Fibroblast of lung (primary cell): ENCODE results near the gene CMSS1. TPM values are rescaled to one million over a fixed set of nuclear protein-coding genes. Genes with fewer than 3 reads are reported as not detected.

Source experiments
- DNase-seq, 2 donors: peaks; one replicate each; pipeline versions ENCODE4 v3.0.0 to v3.0.0-alpha.2; 2010; ENCODE audit warnings: low read depth in 2 of 2
- H2AFZ ChIP-seq: 2 replicates; pipeline ENCODE4 v1.5.1; 2012; ENCODE audit warnings: low read length, control low read depth, inconsistent platforms
- H3K27ac ChIP-seq: 2 replicates; pipeline ENCODE4 v1.5.1; 2011; ENCODE audit warnings: low read length, control low read depth; ENCODE audit not compliant: insufficient read depth
- H3K27me3 ChIP-seq: 2 replicates; pipeline ENCODE4 v1.5.1; 2011; ENCODE audit warnings: mild to moderate bottlenecking, low read length; ENCODE audit not compliant: control insufficient read depth, insufficient read depth
- H3K36me3 ChIP-seq: 2 replicates; pipeline ENCODE4 v1.5.1; 2011; ENCODE audit warnings: low read length; ENCODE audit not compliant: control insufficient read depth, insufficient read depth
- H3K4me1 ChIP-seq: 2 replicates; pipeline ENCODE4 v1.5.1; 2011; ENCODE audit warnings: low read length; ENCODE audit not compliant: control insufficient read depth, insufficient read depth; ENCODE audit errors: extremely low read depth
- H3K4me2 ChIP-seq: 2 replicates; pipeline ENCODE4 v1.5.1; 2011; ENCODE audit warnings: low read length, control low read depth; ENCODE audit not compliant: insufficient read depth; ENCODE audit errors: extremely low read depth
- H3K4me3 ChIP-seq, 4 experiments: fragments of 200-600 bp in 1 of 4; sonication (generic) in 1 of 4; replicated peaks in 1 of 4; 2 replicates each; pipeline ENCODE4 v1.5.1; 2011 to 2016; ENCODE audit warnings: low read length in 4 of 4, low read depth in 3 of 4, mild to moderate bottlenecking in 3 of 4, control low read depth in 2 of 4, inconsistent platforms in 1 of 4, mixed read lengths in 1 of 4; ENCODE audit not compliant: insufficient read depth in 1 of 4; ENCODE audit errors: control extremely low read depth in 1 of 4
- H3K79me2 ChIP-seq: 2 replicates; pipeline ENCODE4 v1.5.1; 2012; ENCODE audit warnings: mild to moderate bottlenecking, low read length, inconsistent platforms; ENCODE audit not compliant: control insufficient read depth, insufficient read depth
- H3K9ac ChIP-seq: 2 replicates; pipeline ENCODE4 v1.5.1; 2011; ENCODE audit warnings: mild to moderate bottlenecking, low read length, control low read depth; ENCODE audit not compliant: insufficient read depth
- H3K9me3 ChIP-seq: 2 replicates; pipeline ENCODE4 v1.5.1; 2012; ENCODE audit warnings: low read depth, low read length; ENCODE audit not compliant: control insufficient read depth, insufficient read depth
- H4K20me1 ChIP-seq: 2 replicates; pipeline ENCODE4 v1.5.1; 2011; ENCODE audit warnings: low read length; ENCODE audit not compliant: control insufficient read depth, insufficient read depth; ENCODE audit errors: extremely low read depth
- EZH2 ChIP-seq: IDR thresholded peaks from 2 replicates; pipeline ENCODE4 v1.5.1; 2012; ENCODE audit warnings: low read length, control low read depth, mild to moderate bottlenecking; ENCODE audit errors: missing control alignments
- polyA plus RNA-seq, 2 donors: library from polyadenylated mRNA; depleted of rRNA in 1 of 2; stranded (reverse) in 1 of 2; unstranded in 1 of 2; fragments of >200 nt; gene quantifications; 2 replicates each; pipeline ENCODE4 v1.2.1, GENCODE V29; 2011 to 2012; ENCODE audit warnings: missing spikeins in 1 of 2
- total RNA-seq: library from RNA; depleted of rRNA; stranded (reverse); fragments of >200 nt; gene quantifications from 2 replicates; pipeline ENCODE4 v1.2.1, GENCODE V29; 2014
- TF ChIP-seq, protein P1 (sequence below), 2 donors: IDR thresholded peaks in 1 of 2; conservative IDR thresholded peaks in 1 of 2; 1 replicate in 1 of 2; 2 replicates in 1 of 2; pipeline ENCODE4 v1.5.1; 2011 to 2012; ENCODE audit warnings: low read length in 2 of 2, control low read depth in 1 of 2, inconsistent platforms in 1 of 2, low read depth in 1 of 2, mild to moderate bottlenecking in 1 of 2

CMSS1 gene
- total and polyA plus RNA-seq, 2 donors (not counting 1 experiment from before 2014, with no cell fraction given) = 6.9 to 13.2 TPM

DNA sequence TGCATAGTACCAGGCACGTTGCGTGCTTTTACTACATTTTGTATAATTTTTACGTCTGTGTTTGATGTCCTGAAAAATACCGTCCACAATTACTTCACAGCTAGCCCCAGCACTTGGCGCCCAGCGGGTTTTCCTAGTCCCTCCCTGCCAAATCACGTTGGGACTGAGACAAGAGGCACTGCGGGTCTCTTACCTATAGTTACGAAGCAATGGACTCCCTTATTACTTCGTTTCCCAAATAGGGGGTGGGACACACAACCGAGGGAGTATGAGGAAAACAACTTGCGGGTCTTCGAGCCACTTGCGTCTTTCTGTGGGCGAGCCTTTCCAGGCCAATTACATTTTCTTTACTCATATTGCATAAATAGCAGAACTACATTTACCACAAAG lies 620 bp upstream of the CMSS1 start:
- Histone ChIP-seq H3K79me2 (peaks cover 9% of the 10 kb centered on the region), H3K9ac (peak overlapping the region; percentile 89), H3K27ac (peak overlapping the region; percentile 94), H3K4me1 (peaks cover 5% of the 10 kb centered on the region), H3K9me3 (no peaks in the 10 kb centered on the region), H4K20me1 (no peaks in the 10 kb centered on the region), H3K27me3 (no peaks in the 10 kb centered on the region), H3K36me3 (no peaks in the 10 kb centered on the region), H3K4me2 (peak overlapping the region; percentile 96), H3K4me3 (peak overlapping the region; percentile 67 to 97 (median 78)), H2AFZ (peak overlapping the region; percentile 94)
- no peak for DNase-seq
- TF ChIP-seq EZH2 = no peak
- TF ChIP-seq, protein P1, sequence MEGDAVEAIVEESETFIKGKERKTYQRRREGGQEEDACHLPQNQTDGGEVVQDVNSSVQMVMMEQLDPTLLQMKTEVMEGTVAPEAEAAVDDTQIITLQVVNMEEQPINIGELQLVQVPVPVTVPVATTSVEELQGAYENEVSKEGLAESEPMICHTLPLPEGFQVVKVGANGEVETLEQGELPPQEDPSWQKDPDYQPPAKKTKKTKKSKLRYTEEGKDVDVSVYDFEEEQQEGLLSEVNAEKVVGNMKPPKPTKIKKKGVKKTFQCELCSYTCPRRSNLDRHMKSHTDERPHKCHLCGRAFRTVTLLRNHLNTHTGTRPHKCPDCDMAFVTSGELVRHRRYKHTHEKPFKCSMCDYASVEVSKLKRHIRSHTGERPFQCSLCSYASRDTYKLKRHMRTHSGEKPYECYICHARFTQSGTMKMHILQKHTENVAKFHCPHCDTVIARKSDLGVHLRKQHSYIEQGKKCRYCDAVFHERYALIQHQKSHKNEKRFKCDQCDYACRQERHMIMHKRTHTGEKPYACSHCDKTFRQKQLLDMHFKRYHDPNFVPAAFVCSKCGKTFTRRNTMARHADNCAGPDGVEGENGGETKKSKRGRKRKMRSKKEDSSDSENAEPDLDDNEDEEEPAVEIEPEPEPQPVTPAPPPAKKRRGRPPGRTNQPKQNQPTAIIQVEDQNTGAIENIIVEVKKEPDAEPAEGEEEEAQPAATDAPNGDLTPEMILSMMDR (conservative IDR thresholded peaks at IDR 0.05 in 1 of 2, IDR thresholded peaks at IDR 0.05 in 1 of 2; ENCODE audit: low read depth in 1 of 2, low read length in 2 of 2) = no peak

DNA sequence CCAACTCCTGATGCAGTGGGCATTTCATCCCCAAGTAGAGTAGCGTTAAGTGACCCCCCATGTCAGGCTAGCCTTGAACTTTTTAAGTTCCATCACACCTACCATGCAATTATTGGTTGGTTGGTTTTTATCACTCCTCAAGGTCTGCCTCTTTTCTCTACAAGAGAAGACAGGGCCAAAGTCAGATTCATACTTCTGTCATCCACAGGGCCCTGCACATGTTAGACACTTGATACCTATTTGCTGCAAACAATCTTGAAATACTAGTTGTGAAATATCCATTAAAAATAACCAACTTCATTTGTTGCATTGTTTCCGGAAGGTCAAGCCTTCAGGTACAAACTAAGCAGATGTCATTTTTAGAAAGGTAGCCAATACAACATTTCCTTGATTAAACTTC lies 1.2 kb downstream of the CMSS1 start:
- Histone ChIP-seq H3K4me2 (peak overlapping the region; percentile 96), H3K36me3 (no peaks in the 10 kb centered on the region), H4K20me1 (no peaks in the 10 kb centered on the region), H3K4me1 (peaks cover 5% of the 10 kb centered on the region), H2AFZ (no peak overlapping the region), H3K79me2 (peaks cover 9% of the 10 kb centered on the region), H3K9ac (no peak overlapping the region), H3K27ac (no peak overlapping the region), H3K4me3 (peak overlapping the region in 2 of 4 experiments; percentile 75 to 97), H3K27me3 (no peaks in the 10 kb centered on the region), H3K9me3 (no peaks in the 10 kb centered on the region)
- TF ChIP-seq EZH2 = no peak
- TF ChIP-seq, protein P1 (conservative IDR thresholded peaks at IDR 0.05 in 1 of 2, IDR thresholded peaks at IDR 0.05 in 1 of 2; ENCODE audit: low read depth in 1 of 2, low read length in 2 of 2) = no peak
- no peak for DNase-seq

DNA sequence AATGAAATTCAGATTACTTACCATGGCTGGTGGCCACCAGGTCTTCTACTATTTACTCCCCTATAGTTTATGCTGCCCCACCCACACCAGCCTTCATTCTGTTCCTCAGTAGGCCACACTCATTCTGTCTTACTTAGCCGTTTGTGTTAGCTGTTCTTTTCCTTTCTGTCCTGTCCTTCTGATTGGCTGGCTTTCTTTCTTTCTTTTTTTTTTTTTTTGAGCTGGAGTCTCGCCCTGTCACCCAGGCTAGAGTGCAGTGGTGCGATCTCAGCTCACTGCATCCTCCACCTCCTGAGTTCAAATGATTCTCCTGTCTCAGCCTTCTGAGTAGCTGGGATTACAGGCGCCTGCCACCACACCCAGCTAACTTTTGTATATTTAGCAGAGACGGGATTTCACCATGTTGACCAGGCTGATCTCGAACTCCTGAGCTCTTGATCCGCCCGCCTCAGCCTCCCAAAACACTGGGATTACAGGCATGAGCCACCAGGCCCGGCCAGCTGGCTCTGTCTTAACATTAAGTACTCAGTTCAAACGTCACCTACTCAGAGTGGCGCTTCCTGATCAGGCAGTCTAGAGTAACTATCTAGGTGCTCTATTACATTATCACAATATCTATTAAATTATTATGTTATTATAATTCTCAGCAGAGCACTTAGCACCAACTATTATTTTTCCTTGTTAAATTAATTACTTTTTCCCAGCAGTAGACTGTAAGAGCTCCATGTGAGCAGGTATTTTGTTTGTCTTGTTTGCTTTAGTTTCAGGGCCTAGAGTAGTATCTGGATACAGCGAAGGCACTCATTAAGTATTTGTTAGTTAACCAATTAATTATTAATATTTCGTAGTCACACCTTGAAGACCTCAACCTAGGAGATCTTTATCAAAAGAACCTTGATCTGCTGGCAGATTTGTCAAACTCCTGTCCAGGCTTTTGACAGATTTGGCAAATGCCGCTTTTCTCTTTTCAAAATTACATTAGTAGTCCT lies 6.4 kb downstream of the CMSS1 start:
- TF ChIP-seq, protein P1 (conservative IDR thresholded peaks at IDR 0.05 in 1 of 2, IDR thresholded peaks at IDR 0.05 in 1 of 2; ENCODE audit: low read depth in 1 of 2, low read length in 2 of 2) = no peak
- no peak for TF ChIP-seq EZH2
- no peak overlapping the region for H3K4me3 ChIP-seq
- no peaks in the 10 kb centered on the region for H3K4me1 ChIP-seq
- peaks cover 8% of the 10 kb centered on the region for H3K79me2 ChIP-seq
- no peaks in the 10 kb centered on the region for H3K36me3 ChIP-seq
- no peak overlapping the region for H3K4me2 ChIP-seq
- no peak overlapping the region for H3K9ac ChIP-seq
- no peak for DNase-seq
- H3K27me3 ChIP-seq = no peaks in the 10 kb centered on the region
- no peaks in the 10 kb centered on the region for H3K9me3 ChIP-seq
- no peak overlapping the region for H3K27ac ChIP-seq
- H2AFZ ChIP-seq = no peak overlapping the region
- H4K20me1 ChIP-seq = no peaks in the 10 kb centered on the region
